ENCODE data around the gene ZNF638.

GRCh38 chr2:71466301-71467179 is 135.0 kb downstream of the ZNF638 start:
- TF ChIP-seq, protein P1, sequence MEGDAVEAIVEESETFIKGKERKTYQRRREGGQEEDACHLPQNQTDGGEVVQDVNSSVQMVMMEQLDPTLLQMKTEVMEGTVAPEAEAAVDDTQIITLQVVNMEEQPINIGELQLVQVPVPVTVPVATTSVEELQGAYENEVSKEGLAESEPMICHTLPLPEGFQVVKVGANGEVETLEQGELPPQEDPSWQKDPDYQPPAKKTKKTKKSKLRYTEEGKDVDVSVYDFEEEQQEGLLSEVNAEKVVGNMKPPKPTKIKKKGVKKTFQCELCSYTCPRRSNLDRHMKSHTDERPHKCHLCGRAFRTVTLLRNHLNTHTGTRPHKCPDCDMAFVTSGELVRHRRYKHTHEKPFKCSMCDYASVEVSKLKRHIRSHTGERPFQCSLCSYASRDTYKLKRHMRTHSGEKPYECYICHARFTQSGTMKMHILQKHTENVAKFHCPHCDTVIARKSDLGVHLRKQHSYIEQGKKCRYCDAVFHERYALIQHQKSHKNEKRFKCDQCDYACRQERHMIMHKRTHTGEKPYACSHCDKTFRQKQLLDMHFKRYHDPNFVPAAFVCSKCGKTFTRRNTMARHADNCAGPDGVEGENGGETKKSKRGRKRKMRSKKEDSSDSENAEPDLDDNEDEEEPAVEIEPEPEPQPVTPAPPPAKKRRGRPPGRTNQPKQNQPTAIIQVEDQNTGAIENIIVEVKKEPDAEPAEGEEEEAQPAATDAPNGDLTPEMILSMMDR (conservative IDR thresholded peaks at IDR 0.05; ENCODE audit: low read depth, low read length): no peak
- no peak for TF ChIP-seq FOS (IDR thresholded peaks at IDR 0.05; ENCODE audit: low read depth, low read length)
- no peak for TF ChIP-seq USF2 (IDR thresholded peaks at IDR 0.05; ENCODE audit: low read depth, low read length)
- no peak for TF ChIP-seq POLR2A (IDR thresholded peaks at IDR 0.05; ENCODE audit: low read depth, low read length)
- TF ChIP-seq RAD21 (IDR thresholded peaks at IDR 0.05; ENCODE audit: low read length): no peak
- TF ChIP-seq ELK1 (IDR thresholded peaks at IDR 0.05; ENCODE audit: borderline replicate concordance, low read depth, low read length): no peak
- no peak for TF ChIP-seq RCOR1 (IDR thresholded peaks at IDR 0.05; ENCODE audit: insufficient replicate concordance, low read length)
- TF ChIP-seq CEBPB (IDR thresholded peaks at IDR 0.05; ENCODE audit: low read depth, low read length): no peak
- TF ChIP-seq MXI1 (IDR thresholded peaks at IDR 0.05; ENCODE audit: borderline replicate concordance, low read depth, low read length): no peak
- no peak for TF ChIP-seq MAFK (IDR thresholded peaks at IDR 0.05; ENCODE audit: low read depth, low read length)
- no peak for TF ChIP-seq SMC3 (IDR thresholded peaks at IDR 0.05; ENCODE audit: low read depth, low read length)

All from IMR-90 (cell line).